Measurements from ENCODE around the gene PLA2G4F. TPM values are rescaled to one million over a fixed set of nuclear protein-coding genes. Genes with fewer than 3 reads are reported as not detected.
A peak's percentile ranks its signal among the peaks of the same experiment; 100 is the strongest.

PLA2G4F gene
- total and polyA plus RNA-seq, 10 of the 15 experiments (the other 5 are each of a cell fraction or from before 2014, with no cell fraction given) = not detected

GRCh38 chr15:42134617-42135245 lies 21.7 kb downstream of the PLA2G4F start (continued):
- TF ChIP-seq STAT3 (IDR thresholded peaks at IDR 0.05; ENCODE audit: low read depth, low read length) = no peak
- no peak for TF ChIP-seq POLR2AphosphoS2 (IDR thresholded peaks at IDR 0.05; ENCODE audit: low read depth, low read length)
- no peak for TF ChIP-seq FOXM1 (IDR thresholded peaks at IDR 0.05; ENCODE audit: low read depth, low read length)

- CTCF ChIA-PET = interaction anchor here (0.6 to 4.1 kb wide), 21 partner anchors 12 to 1306 kb away, joined by 3 to 16 read pairs (median 3); no protein-coding TSS in a partner anchor
- no peaks in the 10 kb centered on the region for H3K9me3 ChIP-seq (replicated peaks; ENCODE audit: control insufficient read depth, insufficient read depth, low read length)
- no peak overlapping the region for H3K4me2 ChIP-seq (ENCODE audit: control insufficient read depth, insufficient read depth)
- SMC1A ChIA-PET (ENCODE audit: uncharacterized antibody, unreplicated experiment) = interaction anchor here (0.6 to 1.3 kb wide), 5 partner anchors 17 to 1002 kb away, joined by 3 to 4 read pairs (median 3); no protein-coding TSS in a partner anchor
- TF ChIP-seq CTCF (IDR thresholded peaks at IDR 0.05 in 2 of 3, conservative IDR thresholded peaks at IDR 0.05 in 1 of 3; ENCODE audit: control insufficient read depth in 2 of 3, extremely low read depth in 1 of 3, insufficient read depth in 1 of 3, low read depth in 3 of 3, low read length in 3 of 3) = peak; percentile 74 to 87 (median 80)
- TF ChIP-seq SMC3 (IDR thresholded peaks at IDR 0.05; ENCODE audit: borderline replicate concordance, low read length) = peak; percentile 59; the same call in 1 of the 2 replicates
- no peak for TF ChIP-seq FOXM1 (IDR thresholded peaks at IDR 0.05; ENCODE audit: low read depth, low read length)
- TF ChIP-seq RAD21 (IDR thresholded peaks at IDR 0.05; ENCODE audit: insufficient read depth, low read depth, low read length) = peak; percentile 71
- TF ChIP-seq KAT2A (conservative IDR thresholded peaks at IDR 0.05; ENCODE audit: control insufficient read depth, low read depth, low read length) = no peak
- TF ChIP-seq YY1 (IDR thresholded peaks at IDR 0.05; ENCODE audit: low read depth, low read length) = peak; percentile 54; the same call in 1 of the 2 replicates
- TF ChIP-seq CHD2 (IDR thresholded peaks at IDR 0.05; ENCODE audit: borderline replicate concordance, low read depth, low read length) = no peak
- TF ChIP-seq RBBP5 (conservative IDR thresholded peaks at IDR 0.05) = no peak
- no peak for TF ChIP-seq USF2 (IDR thresholded peaks at IDR 0.05; ENCODE audit: borderline replicate concordance, low read depth, low read length)
- no peak for TF ChIP-seq LARP7 (IDR thresholded peaks at IDR 0.05)
- no peak for TF ChIP-seq BCLAF1 (IDR thresholded peaks at IDR 0.05)
- 17% methylated on average over 11 of the region's 11 CpGs for WGBS (ENCODE audit: insufficient coverage, insufficient replicate concordance, low lambda C conversion rate, missing lambda C conversion rate)
- POLR2A ChIA-PET = no interaction called here
- H3K27ac ChIP-seq (ENCODE audit: control insufficient read depth, insufficient read depth) = no peak overlapping the region
- in situ Hi-C loops (cut with MboI) = no loop called here
- H3K4me1 ChIP-seq (ENCODE audit: control insufficient read depth, insufficient read depth, low read length) = no peaks in the 10 kb centered on the region
- H2AFZ ChIP-seq (ENCODE audit: control insufficient read depth, low read depth, low read length) = no peak overlapping the region
- RAD21 ChIA-PET (ENCODE audit: unreplicated experiment) = interaction anchor here (0.8 to 1.3 kb wide), 4 partner anchors 23 to 251 kb away, joined by 3 read pairs; no protein-coding TSS in a partner anchor
- H4K20me1 ChIP-seq (ENCODE audit: control insufficient read depth, insufficient read depth) = no peaks in the 10 kb centered on the region
- ATAC-seq (peak; percentile 94), FAIRE-seq (no peak), DNase-seq (ENCODE audit: low read depth, low spot score) (no peak)
- intact Hi-C loops (cut with micrococcal nuclease; ENCODE audit: unreplicated experiment) = loop anchor here (1.0 to 5.0 kb wide), 3 partner anchors 52 to 145 kb away; no protein-coding TSS in a partner anchor
- H3K79me2 ChIP-seq (ENCODE audit: control insufficient read depth, insufficient read depth, low read length) = no peaks in the 10 kb centered on the region
- BruUV-seq (replicated peaks) = no TSS peak
- no peak overlapping the region for H3K4me3 ChIP-seq
- no peaks in the 10 kb centered on the region for H3K36me3 ChIP-seq (ENCODE audit: control insufficient read depth in 2 of 2, insufficient read depth in 2 of 2, low read length in 1 of 2)
- no peak overlapping the region for H3K9ac ChIP-seq (ENCODE audit: control insufficient read depth, insufficient read depth, low read length)
- no peaks in the 10 kb centered on the region for H3K27me3 ChIP-seq (replicated peaks in 1 of 2; ENCODE audit: control insufficient read depth in 2 of 2, insufficient read depth in 2 of 2, low read length in 1 of 2)
These were observed 22.4 kb downstream of the PLA2G4F start for GRCh38 chr15:42133886-42134502.

Data from GM12878 (cell line).